AG10803 (cell line): Measurements from ENCODE around the gene CELF1.

Experiments used
- DNase-seq: peaks from one replicate; pipeline ENCODE4 v3.0.0; 2010; ENCODE audit warnings: low read depth
- H3K4me3 ChIP-seq: 2 replicates; pipeline ENCODE4 v1.5.1; 2011; ENCODE audit warnings: mild to moderate bottlenecking, low read length, control low read depth
- TF ChIP-seq, protein P1 (sequence below): conservative IDR thresholded peaks from 2 replicates; pipeline ENCODE4 v1.5.1; 2011; ENCODE audit warnings: mild to moderate bottlenecking, low read length, control low read depth, inconsistent platforms

Gene CELF1

GRCh38 chr11:47506795-47507562 lies 46.0 kb downstream of the CELF1 start:
- TF ChIP-seq, protein P1, sequence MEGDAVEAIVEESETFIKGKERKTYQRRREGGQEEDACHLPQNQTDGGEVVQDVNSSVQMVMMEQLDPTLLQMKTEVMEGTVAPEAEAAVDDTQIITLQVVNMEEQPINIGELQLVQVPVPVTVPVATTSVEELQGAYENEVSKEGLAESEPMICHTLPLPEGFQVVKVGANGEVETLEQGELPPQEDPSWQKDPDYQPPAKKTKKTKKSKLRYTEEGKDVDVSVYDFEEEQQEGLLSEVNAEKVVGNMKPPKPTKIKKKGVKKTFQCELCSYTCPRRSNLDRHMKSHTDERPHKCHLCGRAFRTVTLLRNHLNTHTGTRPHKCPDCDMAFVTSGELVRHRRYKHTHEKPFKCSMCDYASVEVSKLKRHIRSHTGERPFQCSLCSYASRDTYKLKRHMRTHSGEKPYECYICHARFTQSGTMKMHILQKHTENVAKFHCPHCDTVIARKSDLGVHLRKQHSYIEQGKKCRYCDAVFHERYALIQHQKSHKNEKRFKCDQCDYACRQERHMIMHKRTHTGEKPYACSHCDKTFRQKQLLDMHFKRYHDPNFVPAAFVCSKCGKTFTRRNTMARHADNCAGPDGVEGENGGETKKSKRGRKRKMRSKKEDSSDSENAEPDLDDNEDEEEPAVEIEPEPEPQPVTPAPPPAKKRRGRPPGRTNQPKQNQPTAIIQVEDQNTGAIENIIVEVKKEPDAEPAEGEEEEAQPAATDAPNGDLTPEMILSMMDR: no peak
- peak; percentile 45 for DNase-seq
- H3K4me3 ChIP-seq: no peak overlapping the region

GRCh38 chr11:47506373-47506772 lies 46.6 kb downstream of the CELF1 start:
- TF ChIP-seq, protein P1: no peak
- no peak for DNase-seq
- no peak overlapping the region for H3K4me3 ChIP-seq

DNA sequence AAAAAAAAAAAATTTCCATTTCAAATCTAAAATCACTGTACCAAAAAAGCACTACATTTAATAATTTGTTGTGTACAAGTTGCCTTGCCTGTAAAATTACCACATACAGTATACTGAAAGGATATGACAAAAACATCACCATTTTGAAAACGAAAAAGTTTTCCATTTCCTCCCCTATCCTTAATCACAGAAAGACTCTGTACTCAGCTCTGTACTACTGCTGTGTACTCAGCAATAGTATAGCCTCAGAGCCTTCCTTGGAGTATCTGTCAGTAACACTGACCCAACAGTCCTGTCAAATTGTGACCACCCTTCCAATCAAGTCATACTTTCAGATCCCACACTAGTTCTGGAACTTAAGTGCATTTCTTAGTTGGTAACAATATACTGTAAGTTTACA lies 48.0 kb downstream of the CELF1 start:
- TF ChIP-seq, protein P1: no peak
- no peak for DNase-seq
- no peak overlapping the region for H3K4me3 ChIP-seq

GRCh38 chr11:47503227-47503626 lies 49.7 kb downstream of the CELF1 start:
- no peak for DNase-seq
- TF ChIP-seq, protein P1: no peak
- no peak overlapping the region for H3K4me3 ChIP-seq

DNA sequence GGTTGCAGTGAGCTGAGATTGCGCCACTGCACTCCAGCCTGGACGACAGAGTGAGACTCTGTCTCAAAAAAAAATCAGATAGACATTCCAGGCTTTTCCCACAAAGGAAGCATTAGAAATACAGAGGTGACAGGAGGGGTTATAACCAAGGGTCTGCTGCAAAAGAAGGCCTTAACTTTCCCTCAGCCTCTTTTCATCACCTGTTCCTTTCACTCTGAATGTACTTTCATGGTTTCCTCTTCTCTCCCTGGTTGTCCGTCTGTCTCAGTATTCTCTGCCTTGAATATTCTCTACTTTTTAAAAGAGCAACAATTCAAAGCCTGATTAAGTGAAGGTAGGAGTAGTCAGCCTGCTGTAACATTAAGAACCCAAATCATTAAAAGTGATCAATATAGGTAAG lies 50.2 kb downstream of the CELF1 start:
- H3K4me3 ChIP-seq: no peak overlapping the region
- DNase-seq: no peak
- TF ChIP-seq, protein P1: no peak

DNA sequence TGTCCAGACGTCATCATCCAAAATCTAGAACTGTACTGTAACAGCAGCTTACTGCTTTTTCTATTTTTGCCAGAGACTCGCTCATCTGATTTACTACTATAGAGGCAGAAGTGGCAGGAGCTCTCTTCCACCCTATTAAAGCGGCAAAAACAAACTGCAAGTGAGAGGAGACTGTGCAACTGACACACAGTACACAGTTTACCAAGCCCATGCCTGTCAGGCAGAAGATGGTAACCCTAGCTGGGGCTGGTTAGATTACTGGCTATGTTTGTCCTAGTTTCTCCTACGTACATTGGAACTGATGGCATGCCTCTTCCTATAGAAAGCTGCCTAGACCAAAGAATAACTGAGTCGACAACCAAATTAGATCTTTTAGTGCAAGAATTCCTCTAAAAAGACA lies 51.8 kb downstream of the CELF1 start:
- H3K4me3 ChIP-seq: no peak overlapping the region
- TF ChIP-seq, protein P1: no peak
- no peak for DNase-seq

DNA sequence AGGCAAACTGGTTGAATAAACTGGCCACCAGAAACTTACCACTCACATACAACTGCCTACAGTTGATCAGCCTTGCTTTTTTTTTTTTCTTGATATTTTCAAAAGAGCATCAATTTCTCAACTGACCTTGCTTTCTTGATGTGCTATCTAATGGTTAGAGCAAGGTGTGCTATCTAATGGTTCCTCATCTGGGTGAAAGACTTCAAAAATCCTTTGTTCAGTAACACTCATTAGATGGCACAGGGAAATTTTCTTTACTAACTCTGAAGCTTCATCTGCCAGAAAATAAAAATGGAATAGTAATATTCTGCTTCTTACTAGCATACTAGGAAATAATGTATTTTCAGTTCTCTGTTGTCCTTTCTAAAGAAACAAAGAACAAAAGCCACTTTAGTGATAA lies 52.8 kb downstream of the CELF1 start:
- DNase-seq: no peak
- H3K4me3 ChIP-seq: no peak overlapping the region
- TF ChIP-seq, protein P1: no peak
